Ascending aorta (tissue), 2 donors: ENCODE measurements around the gene CMPK1. TPM values are rescaled to one million over a fixed set of nuclear protein-coding genes. Genes with fewer than 3 reads are reported as not detected.
A peak's percentile ranks its signal among the peaks of the same experiment; 100 is the strongest.

Source experiments
- DNase-seq, 2 donors: peaks; one replicate each; pipeline ENCODE4 v3.0.0-alpha.2; 2019; ENCODE audit warnings: low spot score in 2 of 2
- H3K27ac ChIP-seq, 2 donors: fragments of 200-600 bp; sonication (generic); one replicate each; pipeline ENCODE4 v1.5.1; 2016 to 2017; ENCODE audit warnings: mild to moderate bottlenecking in 1 of 2
- H3K27me3 ChIP-seq: fragments of 200-600 bp; sonication (generic); one replicate; pipeline ENCODE4 v1.5.1; 2017
- H3K36me3 ChIP-seq, 2 donors: fragments of 200-600 bp; sonication (generic); one replicate each; pipeline ENCODE4 v1.5.1; 2016
- H3K4me1 ChIP-seq, 2 donors: fragments of 200-600 bp; sonication (generic); one replicate each; pipeline ENCODE4 v1.5.1; 2016 to 2017; ENCODE audit warnings: mild to moderate bottlenecking in 1 of 2
- H3K4me3 ChIP-seq, 2 donors: fragments of 200-600 bp; sonication (generic); one replicate each; pipeline ENCODE4 v1.5.1; 2016 to 2017; ENCODE audit warnings: mild to moderate bottlenecking in 1 of 2
- H3K9me3 ChIP-seq, 2 donors: fragments of 200-600 bp; sonication (generic); one replicate each; pipeline ENCODE4 v1.5.1; 2016
- CTCF ChIP-seq, 3 experiments: fragments of 200-600 bp in 2 of 3; fragments of 450-650 bp in 1 of 3; sonication (generic) in 2 of 3; IDR thresholded peaks; one replicate each; pipeline ENCODE4 v1.5.1; 2016 to 2019; ENCODE audit warnings: antibody characterized with exemption in 3 of 3, mild to moderate bottlenecking in 1 of 3, moderate library complexity in 1 of 3
- intact Hi-C: fragments of 100-400 bp; cut with DNase I; formaldehyde crosslinking; loops from one replicate; pipeline ENCODE4 v1.15.1; 2023
- total RNA-seq: library from RNA; depleted of rRNA; stranded (reverse); fragments of >200 nt; gene quantifications from one replicate; pipeline ENCODE4 v1.1.0, GENCODE V29; 2016

Gene CMPK1
- total RNA-seq, 1 donor from 2014 or later = 52.5 TPM

GRCh38 chr1:47332779-47333577, 612 bp upstream of the CMPK1 start:
- no peak for DNase-seq
- no peak for TF ChIP-seq CTCF (IDR thresholded peaks at IDR 0.05)
- Histone ChIP-seq H3K36me3 (no peaks in the 10 kb centered on the region), H3K27ac (peak overlapping the region; percentile 99 to 100), H3K4me1 (peaks cover 14 to 19% of the 10 kb centered on the region in 2 donors), H3K9me3 (no peaks in the 10 kb centered on the region), H3K27me3 (no peaks in the 10 kb centered on the region), H3K4me3 (peak overlapping the region; percentile 93 to 100)
- intact Hi-C loops = loop anchor here (5.0 to 10.0 kb wide), 4 partner anchors 104 to 718 kb away; partner anchors contain the start of genes CYP4X1, FOXD2, MOB3C and PDZK1IP1

- Histone ChIP-seq H3K27me3 (no peaks in the 10 kb centered on the region), H3K4me1 (peaks cover 14 to 22% of the 10 kb centered on the region in 2 donors), H3K27ac (peak overlapping the region; percentile 99 to 100), H3K36me3 (no peaks in the 10 kb centered on the region), H3K4me3 (peak overlapping the region; percentile 93 to 100), H3K9me3 (no peaks in the 10 kb centered on the region)
- TF ChIP-seq CTCF (IDR thresholded peaks at IDR 0.05) = peak in 1 of 3 experiments; percentile 28
- intact Hi-C loops = loop anchor here (1.0 to 10.0 kb wide), 5 partner anchors 20 to 719 kb away; partner anchors contain the start of genes CYP4X1, FOXD2, MOB3C and PDZK1IP1
- DNase-seq = peak; percentile 31 to 90
These were observed 553 bp downstream of the CMPK1 start for GRCh38 chr1:47333922-47334764.

- no peak for TF ChIP-seq CTCF (IDR thresholded peaks at IDR 0.05)
- peaks cover 14 to 24% of the 10 kb centered on the region in 2 donors for H3K4me1 ChIP-seq
These were observed 1.3 kb downstream of the CMPK1 start for GRCh38 chr1:47334765-47335435.

GRCh38 chr1:47337350-47337749, 3.8 kb downstream of the CMPK1 start:
- H3K4me1 ChIP-seq = peaks cover 14 to 24% of the 10 kb centered on the region in 2 donors
- intact Hi-C loops = loop anchor here (10.0 kb wide), 1 partner anchor 723 kb away; the partner anchor contains the start of gene MOB3C
- H3K27ac ChIP-seq = no peak overlapping the region
- no peak for DNase-seq
- no peaks in the 10 kb centered on the region for H3K36me3 ChIP-seq
- no peaks in the 10 kb centered on the region for H3K27me3 ChIP-seq
- TF ChIP-seq CTCF (IDR thresholded peaks at IDR 0.05) = no peak
- no peaks in the 10 kb centered on the region for H3K9me3 ChIP-seq
- no peak overlapping the region for H3K4me3 ChIP-seq

More at GRCh38 chr1:47334765-47335435, 1.3 kb downstream of the CMPK1 start:
- DNase-seq = no peak
- peak overlapping the region; percentile 93 to 100 for H3K4me3 ChIP-seq
- intact Hi-C loops = loop anchor here (1.0 to 10.0 kb wide), 5 partner anchors 21 to 720 kb away; partner anchors contain the start of genes CYP4X1, FOXD2, MOB3C and PDZK1IP1
- H3K27ac ChIP-seq = peak overlapping the region; percentile 99 to 100
- no peaks in the 10 kb centered on the region for H3K27me3 ChIP-seq
- H3K9me3 ChIP-seq = no peaks in the 10 kb centered on the region
- H3K36me3 ChIP-seq = no peaks in the 10 kb centered on the region
